Thoracic aorta (tissue), 2 donors: Measurements from ENCODE around the gene PTPRE. TPM values are rescaled to one million over a fixed set of nuclear protein-coding genes. Genes with fewer than 3 reads are reported as not detected.

Experiments used
- ATAC-seq: fragments of 150-250 bp; one replicate; pipeline ENCODE4 v1.8.0; 2017; ENCODE audit warnings: low read depth; ENCODE audit not compliant: insufficient number of reproducible peaks, low FRiP score
- DNase-seq: peaks from one replicate; pipeline ENCODE4 v3.0.0-alpha.2; 2020; ENCODE audit warnings: low spot score
- H3K27ac ChIP-seq, 2 donors: fragments of 200-600 bp; sonication (generic); 1 replicate in 1 of 2; 2 replicates in 1 of 2; pipeline ENCODE4 v1.5.1; 2016; ENCODE audit warnings: mild to moderate bottlenecking in 2 of 2, moderate library complexity in 2 of 2
- H3K27me3 ChIP-seq: fragments of 200-600 bp; sonication (generic); replicated peaks from 2 replicates; pipeline ENCODE4 v1.6.0; 2016; ENCODE audit warnings: mild to moderate bottlenecking; ENCODE audit not compliant: insufficient read depth
- H3K36me3 ChIP-seq: fragments of 200-600 bp; sonication (generic); one replicate; pipeline ENCODE4 v1.5.1; 2016
- H3K4me1 ChIP-seq, 2 donors: fragments of 200-600 bp; sonication (generic); 1 replicate in 1 of 2; 2 replicates in 1 of 2; pipeline versions ENCODE4 v1.5.1 to v1.6.0; 2016; ENCODE audit warnings: low read depth in 2 of 2, mild to moderate bottlenecking in 1 of 2; ENCODE audit not compliant: control insufficient read depth in 1 of 2
- H3K4me3 ChIP-seq: fragments of 200-600 bp; sonication (generic); 2 replicates; pipeline ENCODE4 v1.5.1; 2016; ENCODE audit warnings: mild to moderate bottlenecking
- H3K9me3 ChIP-seq: fragments of 200-600 bp; sonication (generic); 2 replicates; pipeline ENCODE4 v1.5.1; 2016
- total RNA-seq, 2 donors: library from RNA; depleted of rRNA; stranded (reverse); fragments of >200 nt; gene quantifications; one replicate each; pipeline versions ENCODE4 v1.1.0 to v1.2.3, GENCODE V29; 2016
- TF ChIP-seq, protein P1 (sequence below): fragments of 200-600 bp; sonication (generic); IDR thresholded peaks from one replicate; pipeline ENCODE4 v1.5.1; 2019; ENCODE audit warnings: antibody characterized with exemption

PTPRE gene
- total RNA-seq, 2 donors from 2014 or later, result 41.9 to 45.1 TPM

DNA sequence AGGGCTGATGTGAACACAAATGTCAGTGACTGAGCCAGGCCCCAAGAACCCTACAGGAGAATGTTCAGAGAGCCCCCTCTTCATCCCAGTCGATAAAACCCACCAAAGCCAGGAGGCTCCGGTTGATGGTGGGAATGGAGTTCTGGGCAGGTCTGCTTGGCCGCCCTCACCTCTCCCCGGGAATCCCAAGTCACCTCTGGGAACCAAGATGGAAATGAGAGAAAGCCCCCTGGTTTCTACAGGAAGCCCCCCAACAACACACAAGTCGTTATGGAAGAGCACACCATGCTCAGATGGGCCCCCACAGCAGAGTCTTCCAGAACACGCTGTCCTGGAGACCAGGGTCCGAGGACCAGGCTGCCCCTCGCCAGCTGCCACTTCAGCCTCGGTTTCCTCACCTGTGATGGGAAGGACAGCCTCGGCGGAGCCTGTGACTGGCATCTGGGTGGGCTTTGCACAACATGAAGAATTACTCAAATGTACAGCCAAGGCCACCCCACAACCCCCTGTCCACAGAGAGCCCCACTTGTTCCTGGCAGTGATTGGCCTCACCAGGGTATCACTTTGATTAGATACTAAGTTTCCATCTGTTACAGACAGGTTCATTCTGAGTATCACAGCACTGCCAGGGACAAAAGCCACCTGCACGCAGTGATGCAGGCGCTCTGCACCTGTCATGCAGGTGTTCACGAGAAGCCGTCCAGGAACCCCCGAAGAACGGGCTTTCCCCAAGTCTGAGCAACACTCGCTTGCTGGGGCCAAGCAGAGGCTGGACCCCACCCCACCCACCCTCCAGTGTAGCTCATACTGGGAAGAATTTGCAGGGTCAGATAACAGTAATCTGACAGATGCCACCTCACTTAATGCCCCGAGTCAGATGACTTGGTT lies 161.7 kb downstream of the PTPRE start:
- Histone ChIP-seq H3K27ac (no peak overlapping the region), H3K27me3 (no peaks in the 10 kb centered on the region), H3K9me3 (no peaks in the 10 kb centered on the region), H3K4me1 (peaks cover 11 to 22% of the 10 kb centered on the region in 2 donors), H3K36me3 (peaks cover 23% of the 10 kb centered on the region), H3K4me3 (no peak overlapping the region)
- no peak for ATAC-seq
- no peak for DNase-seq
- TF ChIP-seq, protein P1, sequence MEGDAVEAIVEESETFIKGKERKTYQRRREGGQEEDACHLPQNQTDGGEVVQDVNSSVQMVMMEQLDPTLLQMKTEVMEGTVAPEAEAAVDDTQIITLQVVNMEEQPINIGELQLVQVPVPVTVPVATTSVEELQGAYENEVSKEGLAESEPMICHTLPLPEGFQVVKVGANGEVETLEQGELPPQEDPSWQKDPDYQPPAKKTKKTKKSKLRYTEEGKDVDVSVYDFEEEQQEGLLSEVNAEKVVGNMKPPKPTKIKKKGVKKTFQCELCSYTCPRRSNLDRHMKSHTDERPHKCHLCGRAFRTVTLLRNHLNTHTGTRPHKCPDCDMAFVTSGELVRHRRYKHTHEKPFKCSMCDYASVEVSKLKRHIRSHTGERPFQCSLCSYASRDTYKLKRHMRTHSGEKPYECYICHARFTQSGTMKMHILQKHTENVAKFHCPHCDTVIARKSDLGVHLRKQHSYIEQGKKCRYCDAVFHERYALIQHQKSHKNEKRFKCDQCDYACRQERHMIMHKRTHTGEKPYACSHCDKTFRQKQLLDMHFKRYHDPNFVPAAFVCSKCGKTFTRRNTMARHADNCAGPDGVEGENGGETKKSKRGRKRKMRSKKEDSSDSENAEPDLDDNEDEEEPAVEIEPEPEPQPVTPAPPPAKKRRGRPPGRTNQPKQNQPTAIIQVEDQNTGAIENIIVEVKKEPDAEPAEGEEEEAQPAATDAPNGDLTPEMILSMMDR, result no peak

DNA sequence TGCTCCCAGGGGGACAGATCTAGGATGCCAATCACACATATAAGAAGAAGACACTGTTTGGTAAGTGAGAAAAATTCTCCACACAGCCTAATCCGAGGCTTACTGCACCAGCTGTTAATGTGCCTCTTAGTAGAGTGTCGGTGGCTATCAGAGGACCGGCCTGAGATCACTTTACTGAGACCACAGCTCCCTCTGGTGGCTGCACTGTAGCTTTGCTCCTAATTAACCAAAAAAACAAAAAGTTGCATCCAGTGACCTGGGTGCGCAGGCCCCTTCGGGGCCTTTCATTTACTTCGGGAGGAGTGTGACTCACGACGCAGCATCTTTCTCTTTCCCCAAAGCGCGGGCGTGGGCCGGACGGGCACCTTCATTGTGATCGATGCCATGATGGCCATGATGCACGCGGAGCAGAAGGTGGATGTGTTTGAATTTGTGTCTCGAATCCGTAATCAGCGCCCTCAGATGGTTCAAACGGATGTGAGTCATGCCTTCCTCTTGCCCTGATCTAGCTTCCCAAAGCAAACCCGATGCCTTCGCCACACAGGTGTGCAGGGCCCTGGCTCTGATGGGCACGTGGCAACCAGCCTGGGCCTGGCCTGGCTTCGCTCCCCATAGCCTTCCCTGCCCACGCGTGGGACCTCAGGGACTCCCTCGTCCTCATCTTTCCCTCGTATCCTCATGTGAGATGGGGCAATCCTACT lies 162.6 kb downstream of the PTPRE start:
- Histone ChIP-seq H3K9me3 (no peaks in the 10 kb centered on the region), H3K27ac (no peak overlapping the region), H3K36me3 (peaks cover 26% of the 10 kb centered on the region), H3K27me3 (no peaks in the 10 kb centered on the region), H3K4me3 (no peak overlapping the region), H3K4me1 (peaks cover 4 to 13% of the 10 kb centered on the region in 2 donors)
- DNase-seq (no peak), ATAC-seq (no peak)
- TF ChIP-seq, protein P1, result peak; percentile 88

DNA sequence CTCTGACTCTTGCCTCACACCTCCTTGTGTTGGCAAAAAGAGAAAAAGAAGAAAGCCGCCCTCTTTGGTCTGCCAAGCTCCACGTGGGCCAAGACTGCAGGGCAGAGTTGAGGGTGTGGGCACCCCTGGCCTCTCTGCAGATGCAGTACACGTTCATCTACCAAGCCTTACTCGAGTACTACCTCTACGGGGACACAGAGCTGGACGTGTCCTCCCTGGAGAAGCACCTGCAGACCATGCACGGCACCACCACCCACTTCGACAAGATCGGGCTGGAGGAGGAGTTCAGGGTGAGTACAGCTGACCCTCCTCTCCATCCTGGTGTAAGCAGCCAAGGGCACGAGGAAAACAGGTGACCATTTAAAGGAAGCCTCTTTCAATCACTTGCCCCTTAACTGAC lies 163.3 kb downstream of the PTPRE start:
- peaks cover 26% of the 10 kb centered on the region for H3K36me3 ChIP-seq
- DNase-seq, result no peak
- H3K27me3 ChIP-seq, result no peaks in the 10 kb centered on the region
- no peak overlapping the region for H3K4me3 ChIP-seq
- no peaks in the 10 kb centered on the region for H3K9me3 ChIP-seq
- peaks cover under 1 to 7% of the 10 kb centered on the region in 2 donors for H3K4me1 ChIP-seq
- TF ChIP-seq, protein P1, result no peak
- no peak overlapping the region for H3K27ac ChIP-seq
- no peak for ATAC-seq

- Histone ChIP-seq H3K36me3 (peaks cover 26% of the 10 kb centered on the region), H3K9me3 (no peaks in the 10 kb centered on the region), H3K27me3 (no peaks in the 10 kb centered on the region), H3K4me3 (no peak overlapping the region), H3K4me1 (no peaks in the 10 kb centered on the region), H3K27ac (no peak overlapping the region)
- DNase-seq, result no peak
- ATAC-seq, result no peak
- TF ChIP-seq, protein P1, result no peak
These were observed 164.0 kb downstream of the PTPRE start for GRCh38 chr10:128070721-128071416.

- DNase-seq, result no peak
- Histone ChIP-seq H3K27me3 (no peaks in the 10 kb centered on the region), H3K9me3 (no peaks in the 10 kb centered on the region), H3K4me3 (no peak overlapping the region), H3K36me3 (peaks cover 26% of the 10 kb centered on the region), H3K4me1 (no peaks in the 10 kb centered on the region), H3K27ac (no peak overlapping the region)
- ATAC-seq, result no peak
- TF ChIP-seq, protein P1, result no peak
These were observed 164.5 kb downstream of the PTPRE start for GRCh38 chr10:128071417-128071782.
